ENCODE measurements around the gene AGPAT2.

Gene AGPAT2

DNA sequence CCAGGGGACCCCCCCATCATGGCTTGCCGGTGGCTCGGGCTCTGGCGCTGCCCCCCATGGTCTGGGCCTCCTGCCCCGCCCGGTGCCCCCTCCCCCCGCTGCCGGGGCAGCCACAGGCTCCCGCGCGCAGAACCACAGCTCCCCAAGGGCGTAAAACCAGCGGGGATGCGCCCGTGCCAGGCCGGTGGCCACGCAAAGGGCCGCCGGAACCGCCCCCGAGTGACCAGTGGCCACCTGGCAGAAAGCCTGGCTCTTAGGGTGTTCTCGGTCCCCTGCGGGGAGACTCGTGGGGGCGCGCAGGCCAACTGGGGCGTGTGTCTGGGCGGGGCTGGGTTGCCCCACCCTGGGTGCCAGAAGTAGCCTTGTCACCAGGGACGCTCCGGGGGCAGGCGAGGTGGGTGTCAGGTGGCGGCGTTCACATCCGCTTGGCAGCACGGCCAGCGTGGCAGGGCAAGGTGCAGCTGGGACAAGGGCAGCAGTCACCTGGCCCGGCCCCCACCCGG, 515 bp upstream of the AGPAT2 start:
- FAIRE-seq, result no peak

DNA sequence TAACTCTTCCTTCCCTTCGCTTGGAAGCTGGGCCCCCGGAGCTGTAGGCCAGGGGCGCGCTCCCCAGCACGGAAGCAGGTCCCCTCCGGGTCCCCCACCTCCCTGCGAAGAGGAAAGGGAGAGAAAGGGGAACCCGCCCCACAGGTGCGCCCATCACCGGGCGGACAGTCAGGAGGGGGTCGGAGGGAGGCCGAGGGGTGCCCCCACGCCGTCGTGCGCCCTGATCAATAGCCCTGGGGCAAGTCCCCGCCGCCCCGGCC, 793 bp downstream of the AGPAT2 start:
- no peak for FAIRE-seq

GRCh38 chr9:136685790-136686533, 1.3 kb downstream of the AGPAT2 start:
- no peak for FAIRE-seq

DNA sequence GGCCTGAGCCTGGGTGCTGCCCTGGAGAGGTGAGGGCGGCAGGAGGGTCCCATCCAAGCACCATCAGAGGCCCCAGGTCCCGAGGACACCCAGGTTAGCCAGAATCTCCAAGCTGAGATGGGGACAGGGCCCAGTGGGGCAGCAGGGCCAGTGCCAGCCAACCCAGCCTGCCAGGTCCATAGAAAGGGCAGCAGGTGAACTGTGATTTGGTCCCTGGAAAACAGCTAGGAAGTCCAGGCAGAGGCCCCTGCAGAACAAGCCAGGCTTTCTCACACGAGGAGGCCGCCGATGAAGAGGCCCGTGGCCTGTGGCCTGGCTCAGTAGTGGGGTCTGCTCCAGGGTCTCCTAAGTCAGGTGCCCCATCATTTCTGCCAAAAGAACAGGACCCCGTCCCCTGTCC, 2.0 kb downstream of the AGPAT2 start:
- FAIRE-seq, result no peak

DNA sequence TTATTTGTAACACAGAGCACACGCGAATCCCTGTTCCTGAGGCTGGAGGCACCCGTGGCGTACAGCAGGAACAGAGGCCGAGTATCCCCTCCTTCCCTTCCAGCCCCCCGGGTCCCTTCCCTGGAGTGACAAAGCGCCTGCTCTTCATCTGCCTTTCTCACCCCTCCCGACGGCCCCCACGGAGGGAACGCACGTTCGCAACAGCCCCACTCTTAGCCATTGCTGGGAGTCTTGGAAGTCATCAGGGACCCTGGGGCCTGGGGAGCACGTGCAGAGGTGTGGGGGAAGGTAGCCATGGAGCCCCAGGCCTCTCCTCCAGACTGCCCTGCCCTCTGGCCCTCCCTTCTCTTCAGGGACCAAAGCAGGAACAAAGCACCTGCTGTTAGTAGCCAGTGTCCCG, 2.5 kb downstream of the AGPAT2 start:
- no peak for FAIRE-seq

- no peak for FAIRE-seq
These were observed 2.9 kb downstream of the AGPAT2 start for GRCh38 chr9:136684339-136684738.

DNA sequence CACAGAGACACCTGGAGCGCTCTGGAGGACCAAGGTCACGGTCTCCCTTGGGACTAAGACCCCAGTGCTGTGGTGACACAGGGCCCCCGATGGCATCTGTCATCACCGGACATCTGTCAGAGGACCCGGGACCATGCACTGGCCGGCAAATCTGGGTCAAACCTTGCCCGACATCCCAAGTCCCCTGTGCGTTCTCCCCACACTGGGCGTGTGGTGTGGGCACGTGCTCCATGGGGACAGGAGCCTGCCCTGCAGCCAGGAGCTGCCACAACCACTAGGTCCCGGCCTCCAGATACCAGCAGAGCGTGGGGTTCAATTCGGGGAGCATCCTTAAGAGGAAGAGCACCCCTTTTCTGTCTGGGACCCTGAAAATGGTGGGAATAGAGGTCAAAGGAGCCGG, 3.5 kb downstream of the AGPAT2 start:
- no peak for FAIRE-seq

- no peak for FAIRE-seq
These were observed 4.0 kb downstream of the AGPAT2 start for GRCh38 chr9:136683173-136683745.

- FAIRE-seq, result no peak
These were observed 4.5 kb downstream of the AGPAT2 start for GRCh38 chr9:136682710-136683109.

DNA sequence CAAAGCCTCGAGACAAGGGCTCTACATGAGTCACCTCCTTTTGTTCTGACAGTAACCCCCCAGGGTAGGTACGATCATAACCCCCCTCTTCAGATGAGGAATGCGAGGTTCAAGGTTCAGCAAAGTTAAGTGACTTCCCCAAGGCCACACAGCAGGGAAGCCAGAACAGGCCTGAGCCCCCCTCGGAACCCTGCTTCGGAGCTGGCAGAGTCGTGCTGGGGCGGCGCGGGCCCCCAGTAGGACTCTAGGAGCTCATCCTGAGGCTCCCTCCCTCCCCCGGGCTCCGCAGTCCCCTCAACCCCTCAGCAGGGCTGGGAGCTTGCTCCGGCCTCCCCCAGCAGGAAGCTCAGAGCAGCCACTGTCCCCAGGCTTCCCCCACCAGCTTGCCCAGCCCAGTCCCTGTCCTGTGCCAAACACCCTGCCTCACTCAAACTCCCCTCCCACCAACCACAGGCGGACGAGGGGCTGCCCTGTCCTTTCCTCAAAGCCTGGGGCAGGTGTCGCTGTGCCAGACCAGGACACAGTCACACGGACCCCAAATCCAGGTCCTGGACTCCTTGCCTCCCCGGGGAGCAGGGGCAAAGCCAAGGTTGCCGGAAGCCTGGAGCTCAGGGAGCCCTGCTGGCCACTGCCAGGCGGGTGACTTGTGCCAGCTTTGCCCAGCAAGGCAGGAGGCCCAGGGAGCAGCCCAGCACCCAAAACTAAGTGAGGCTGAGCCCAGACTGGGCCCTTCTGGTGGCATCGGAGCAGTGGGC, 5.1 kb downstream of the AGPAT2 start:
- no peak for FAIRE-seq

- no peak for FAIRE-seq
These were observed 6.2 kb downstream of the AGPAT2 start for GRCh38 chr9:136681029-136681428.

DNA sequence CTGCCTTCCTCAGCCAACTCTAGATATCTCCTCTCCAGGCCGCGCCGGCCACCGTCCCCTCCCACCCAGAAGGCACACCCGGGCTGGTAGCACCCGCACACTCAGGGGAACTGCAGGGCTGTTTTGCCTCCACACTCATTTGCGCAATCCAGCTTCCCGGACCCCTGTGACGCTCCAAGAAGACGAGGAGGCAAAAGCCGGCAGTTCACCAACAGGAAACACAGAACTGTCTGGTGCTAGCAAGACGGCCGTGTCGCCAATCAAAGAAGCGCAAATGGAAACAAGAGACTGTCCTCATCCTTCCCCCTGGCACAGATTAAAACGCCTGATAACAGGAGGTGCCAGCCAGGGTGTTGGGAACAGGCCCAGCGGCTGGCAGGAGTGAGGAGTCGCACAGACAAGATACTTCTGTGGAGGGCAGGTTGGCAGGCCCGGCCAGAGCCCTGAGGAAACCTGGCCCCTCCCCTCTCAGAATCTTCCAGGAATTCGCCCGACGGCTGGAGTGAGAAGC, 7.8 kb downstream of the AGPAT2 start:
- FAIRE-seq, result no peak

DNA sequence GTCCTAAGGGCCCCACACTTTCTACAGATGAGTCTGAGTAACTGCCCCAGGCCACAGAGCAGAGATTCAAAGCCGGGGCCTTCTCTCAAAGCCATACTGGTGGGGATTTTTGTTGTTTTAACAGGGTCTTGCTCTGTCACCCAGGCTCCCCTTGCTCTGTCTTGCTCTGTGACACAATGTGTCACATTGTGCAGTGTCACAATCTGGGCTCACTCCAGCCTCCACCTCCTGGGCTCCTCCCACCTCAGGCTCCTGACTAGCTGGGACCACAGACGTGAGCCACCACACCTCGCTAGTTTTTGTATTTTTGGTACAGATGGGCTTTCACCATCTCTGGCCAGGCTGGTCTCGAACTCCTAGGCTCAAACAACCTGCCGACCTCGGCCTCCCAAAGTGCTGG, 8.6 kb downstream of the AGPAT2 start:
- no peak for FAIRE-seq

DNA sequence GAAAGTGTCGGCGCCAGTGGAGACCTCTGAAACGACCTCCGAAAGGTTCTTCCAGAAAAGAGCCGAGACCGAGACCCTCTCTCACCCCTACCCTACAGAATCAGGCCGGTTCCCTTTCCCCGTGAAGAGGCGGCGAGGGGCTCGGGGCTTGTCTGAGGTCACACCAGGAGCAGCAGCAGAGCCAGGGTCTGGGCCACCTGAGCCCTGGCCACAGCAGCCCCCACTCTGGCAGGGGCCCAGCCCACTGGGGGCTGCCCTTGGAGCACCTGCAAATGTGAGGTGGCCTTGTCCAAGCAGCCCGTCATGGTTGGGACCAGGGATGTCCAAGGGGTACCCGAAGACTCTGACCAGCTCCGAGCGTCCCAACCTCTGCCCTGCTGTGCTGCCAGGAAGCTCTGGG, 9.2 kb downstream of the AGPAT2 start:
- no peak for FAIRE-seq

GRCh38 chr9:136676920-136677686, 10.2 kb downstream of the AGPAT2 start:
- FAIRE-seq, result no peak

DNA sequence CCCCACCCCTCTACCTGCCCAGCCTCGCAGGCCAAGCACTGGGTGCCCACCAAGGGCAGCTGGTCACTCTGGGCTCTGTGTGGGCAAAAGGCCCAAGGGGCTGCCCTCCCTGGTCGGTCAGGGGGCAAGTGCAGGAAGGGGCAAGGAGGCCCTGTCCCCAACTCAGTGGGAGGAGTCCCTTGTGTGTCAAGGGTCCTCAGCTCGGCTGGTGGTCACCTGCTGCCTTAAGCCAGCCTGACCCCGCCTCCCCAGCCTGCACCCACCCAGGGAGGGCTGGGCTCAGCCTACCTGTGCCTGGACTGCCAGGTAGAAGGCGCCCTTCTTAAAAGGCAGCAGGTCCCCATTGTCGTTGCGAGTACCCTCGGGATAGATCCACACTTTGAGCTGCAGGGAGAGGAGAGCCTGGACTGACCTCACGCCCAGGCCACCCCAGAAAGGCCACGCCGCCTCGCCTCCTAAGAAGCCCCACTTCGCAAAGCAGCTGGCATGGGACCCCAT, 10.9 kb downstream of the AGPAT2 start:
- no peak for FAIRE-seq

DNA sequence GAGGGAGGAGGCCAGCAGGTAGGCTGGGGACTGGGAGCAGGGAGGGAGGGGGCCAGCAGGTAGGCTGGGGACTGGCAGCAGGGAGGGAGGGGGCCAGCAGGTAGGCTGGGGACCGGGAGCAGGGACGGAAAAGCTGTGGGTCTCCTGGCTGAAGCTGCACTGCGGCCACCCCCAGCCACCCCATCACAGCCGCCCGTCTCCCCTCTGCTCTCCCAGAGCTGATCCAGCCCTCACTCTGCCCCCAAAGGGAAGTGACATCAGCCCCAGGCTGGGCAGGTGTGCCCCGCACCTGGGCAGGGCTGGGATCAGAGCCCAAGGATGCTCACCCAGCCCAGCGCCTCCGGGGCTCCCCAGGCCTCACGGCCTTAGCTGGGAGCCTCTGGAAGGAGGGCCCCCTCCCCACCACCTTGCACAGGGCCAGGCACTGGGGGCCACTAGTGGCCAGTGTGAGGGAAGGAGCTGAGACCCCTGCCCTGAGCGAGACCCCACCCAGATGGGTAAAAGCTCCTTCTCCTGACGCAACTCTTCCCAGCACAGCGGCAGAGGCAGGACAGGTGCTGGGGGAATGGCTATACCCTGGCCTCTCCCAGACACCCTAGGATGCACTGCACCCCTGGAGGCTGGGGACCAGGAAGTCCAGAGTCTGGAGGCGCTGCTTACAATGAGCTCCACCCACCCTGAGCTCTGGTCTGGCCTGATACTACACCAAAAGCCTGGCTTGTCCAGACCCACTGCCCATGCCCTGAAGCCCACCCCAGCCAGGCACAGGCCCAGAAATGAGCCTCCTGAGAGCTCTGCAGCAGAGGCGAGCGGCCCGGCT, 11.6 kb downstream of the AGPAT2 start:
- FAIRE-seq, result no peak

- FAIRE-seq, result no peak
These were observed 12.4 kb downstream of the AGPAT2 start for GRCh38 chr9:136674786-136675349.

DNA sequence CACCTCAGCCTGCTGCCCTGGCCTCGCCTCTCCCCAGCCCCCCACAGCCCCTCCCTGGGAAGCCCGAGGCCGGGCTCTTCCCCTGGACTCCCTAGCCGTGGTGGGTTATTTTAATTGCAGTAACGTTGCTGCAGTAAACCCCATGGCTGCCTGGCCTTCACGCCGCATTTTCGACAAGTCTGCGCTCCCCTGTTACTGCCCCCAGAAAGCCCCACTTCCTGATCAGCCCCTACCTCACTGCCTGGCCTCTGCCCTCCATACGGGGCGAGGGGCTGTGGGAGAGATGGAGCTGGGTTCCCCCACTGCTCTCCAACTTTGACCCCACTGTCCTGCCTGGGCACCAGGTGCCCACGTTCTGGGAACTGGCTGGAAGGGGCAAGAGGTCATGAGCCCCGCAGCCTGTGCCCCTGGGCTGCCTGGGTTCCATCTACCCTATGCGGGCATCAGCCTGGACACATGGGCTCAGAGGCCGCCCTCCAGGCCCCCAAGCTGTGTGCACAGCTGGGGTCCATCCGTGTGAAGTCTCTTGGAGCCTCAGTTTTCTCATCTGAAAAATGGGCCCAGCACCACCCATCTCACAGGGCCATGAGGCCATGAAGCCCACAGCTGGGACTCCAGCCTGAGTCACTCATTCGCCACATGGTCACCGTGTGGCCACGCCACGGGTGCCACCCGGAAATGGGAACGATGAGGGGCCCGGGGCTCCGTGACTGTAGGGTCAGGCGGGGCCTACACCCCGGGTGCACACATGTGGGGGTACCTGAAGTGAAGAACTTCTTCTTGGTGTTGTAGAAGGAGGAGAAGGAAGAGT, 13.1 kb downstream of the AGPAT2 start:
- FAIRE-seq, result no peak

DNA sequence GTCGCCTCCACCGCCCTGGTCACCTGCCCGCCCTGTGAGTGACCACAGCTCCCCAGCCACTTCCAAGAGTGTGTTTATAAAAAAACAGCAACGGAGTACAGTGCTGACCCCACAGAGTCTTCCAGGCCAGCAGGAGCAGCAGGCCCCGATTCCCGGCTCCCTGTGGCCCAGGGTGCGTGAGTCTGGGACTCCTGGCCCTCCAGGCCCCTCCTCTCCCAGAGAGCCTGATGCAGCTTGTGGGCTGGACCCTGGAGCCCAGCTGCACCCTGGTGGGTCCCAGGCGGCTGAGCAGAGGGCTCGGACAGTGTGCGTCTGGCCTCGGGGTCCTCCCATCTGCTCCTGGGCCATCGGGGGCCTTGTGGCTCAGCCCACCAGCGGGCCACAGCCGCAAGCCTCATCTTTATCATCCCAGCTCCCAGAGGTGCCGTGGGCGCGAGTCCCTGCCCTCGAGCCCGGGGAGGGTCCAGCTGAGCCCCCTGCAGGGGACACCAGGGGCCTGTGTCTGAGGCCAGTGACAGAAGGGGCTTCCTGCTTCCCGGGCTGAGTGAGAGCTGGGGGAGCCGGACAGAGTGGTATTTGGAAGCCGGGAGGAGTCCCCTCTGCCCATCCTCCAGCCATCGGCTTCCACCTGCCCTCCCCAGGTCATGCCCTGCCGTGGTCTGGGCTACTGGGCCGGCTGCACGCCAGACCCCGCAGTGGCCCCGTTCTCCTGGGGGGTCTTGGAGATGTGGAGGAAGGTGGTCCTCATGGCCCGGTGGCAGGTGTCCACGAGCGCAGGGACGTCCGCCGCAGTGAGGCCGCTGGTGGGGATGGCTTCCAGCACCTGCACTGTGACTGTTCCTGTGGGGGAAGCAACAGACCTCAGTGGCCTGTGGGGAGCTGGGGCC, 13.9 kb downstream of the AGPAT2 start:
- FAIRE-seq, result no peak
